Activated CD4-positive, CD25-positive, alpha-beta regulatory T cell treated with anti-CD3 and anti-CD28 coated beads, Interleukin-2, amount 50 U/mL, for 16 hours (primary cell): ENCODE measurements around the gene ALDH16A1.
"Not testable (repeated sequence)": the region's sequence is repeated elsewhere in the genome, so short reads cannot be mapped to it uniquely, and the experiment has no call there.

ENCODE experiments used
- DNase-seq: peaks from one replicate; pipeline ENCODE4 v3.0.0-alpha.2; 2020; ENCODE audit warnings: low read depth, low spot score

Gene ALDH16A1

GRCh38 chr19:49440439-49441209, 12.4 kb upstream of the ALDH16A1 start:
- DNase-seq, result no peak

GRCh38 chr19:49441210-49441959, 11.6 kb upstream of the ALDH16A1 start, which contains the start of gene SLC17A7:
Gene SLC17A7 (minus strand): TSS chr19:49441527. CDS start chr19:49441379, 148 bp downstream.
- no peak for DNase-seq

GRCh38 chr19:49441960-49442350, 11.1 kb upstream of the ALDH16A1 start:
- DNase-seq, result no peak

- no peak for DNase-seq
Measured at GRCh38 chr19:49442354-49442753, 10.7 kb upstream of the ALDH16A1 start.

GRCh38 chr19:49442771-49443365, 10.2 kb upstream of the ALDH16A1 start:
- no peak for DNase-seq

GRCh38 chr19:49443366-49444099, 9.5 kb upstream of the ALDH16A1 start:
- peak; percentile 84 for DNase-seq

GRCh38 chr19:49444100-49444700, 8.8 kb upstream of the ALDH16A1 start:
- DNase-seq, result not testable (repeated sequence)

- no peak for DNase-seq
Measured at GRCh38 chr19:49445997-49446396, 7.0 kb upstream of the ALDH16A1 start.

GRCh38 chr19:49447485-49448431, 5.3 kb upstream of the ALDH16A1 start:
- DNase-seq, result no peak

GRCh38 chr19:49448432-49448786, 4.6 kb upstream of the ALDH16A1 start:
- no peak for DNase-seq

GRCh38 chr19:49450405-49450804, 2.6 kb upstream of the ALDH16A1 start:
- DNase-seq, result no peak

GRCh38 chr19:49451430-49452181, 1.4 kb upstream of the ALDH16A1 start, which contains the start of gene PIH1D1:
Gene PIH1D1 (minus strand): TSS chr19:49451814. CDS start chr19:49451574, 240 bp downstream.
- DNase-seq, result peak; percentile 91

GRCh38 chr19:49453757-49454240, 774 bp downstream of the ALDH16A1 start:
- DNase-seq, result no peak

GRCh38 chr19:49455773-49456172, 2.7 kb downstream of the ALDH16A1 start:
- no peak for DNase-seq

- no peak for DNase-seq
Measured at GRCh38 chr19:49456326-49456725, 3.3 kb downstream of the ALDH16A1 start.

- DNase-seq, result no peak
Measured at GRCh38 chr19:49458567-49458903, 5.5 kb downstream of the ALDH16A1 start.

- DNase-seq, result no peak
Measured at GRCh38 chr19:49459388-49459787, 6.4 kb downstream of the ALDH16A1 start.

GRCh38 chr19:49461130-49461529, 8.1 kb downstream of the ALDH16A1 start:
- DNase-seq, result not testable (repeated sequence)

- DNase-seq, result no peak
Measured at GRCh38 chr19:49461656-49462055, 8.6 kb downstream of the ALDH16A1 start.
